ENCODE results near the gene CUL1.

Gene CUL1

GRCh38 chr7:148721390-148721789, 22.7 kb downstream of the CUL1 start:
- no peak for DNase-seq

- DNase-seq: no peak
Observed at GRCh38 chr7:148722340-148723165, 23.9 kb downstream of the CUL1 start.

GRCh38 chr7:148723166-148723559, 24.5 kb downstream of the CUL1 start:
- DNase-seq: no peak

GRCh38 chr7:148723846-148724245, 25.1 kb downstream of the CUL1 start:
- no peak for DNase-seq

GRCh38 chr7:148726385-148726784, 27.7 kb downstream of the CUL1 start:
- DNase-seq: no peak

- DNase-seq: no peak
Observed at GRCh38 chr7:148727501-148728278, 29.0 kb downstream of the CUL1 start.

- DNase-seq: no peak
Observed at GRCh38 chr7:148729984-148730733, 31.5 kb downstream of the CUL1 start.

- DNase-seq: no peak
Observed at GRCh38 chr7:148732862-148733261, 34.2 kb downstream of the CUL1 start.

GRCh38 chr7:148733496-148733895, 34.8 kb downstream of the CUL1 start:
- DNase-seq: no peak

GRCh38 chr7:148735141-148735540, 36.4 kb downstream of the CUL1 start:
- no peak for DNase-seq

- no peak for DNase-seq
Observed at GRCh38 chr7:148735967-148736366, 37.3 kb downstream of the CUL1 start.

GRCh38 chr7:148738737-148739535, 40.2 kb downstream of the CUL1 start:
- no peak for DNase-seq

GRCh38 chr7:148746135-148746534, 47.4 kb downstream of the CUL1 start:
- no peak for DNase-seq

- DNase-seq: no peak
Observed at GRCh38 chr7:148747274-148747673, 48.6 kb downstream of the CUL1 start.

- no peak for DNase-seq
Observed at GRCh38 chr7:148750442-148751355, 52.0 kb downstream of the CUL1 start.

GRCh38 chr7:148753224-148753623, 54.5 kb downstream of the CUL1 start:
- no peak for DNase-seq

GRCh38 chr7:148754912-148755311, 56.2 kb downstream of the CUL1 start:
- no peak for DNase-seq

- DNase-seq: no peak
Observed at GRCh38 chr7:148761499-148762278, 63.0 kb downstream of the CUL1 start.

- no peak for DNase-seq
Observed at GRCh38 chr7:148763622-148764021, 64.9 kb downstream of the CUL1 start.

- DNase-seq: no peak
Observed at GRCh38 chr7:148770004-148770403, 71.3 kb downstream of the CUL1 start.
